Fibroblast of the conjunctiva (primary cell): Measurements from ENCODE around the gene CLSTN2.

Experiments used
- DNase-seq: peaks from one replicate; pipeline ENCODE4 v3.0.0-alpha.2; 2010; ENCODE audit warnings: low read depth

Gene CLSTN2

GRCh38 chr3:140552403-140552802 lies 617.4 kb downstream of the CLSTN2 start:
- no peak for DNase-seq

- no peak for DNase-seq
Observed at GRCh38 chr3:140552898-140553297, 617.9 kb downstream of the CLSTN2 start.

- DNase-seq = no peak
Observed at GRCh38 chr3:140553591-140553990, 618.6 kb downstream of the CLSTN2 start.

- no peak for DNase-seq
Observed at GRCh38 chr3:140555666-140556065, 620.7 kb downstream of the CLSTN2 start.

GRCh38 chr3:140557476-140557875 lies 622.5 kb downstream of the CLSTN2 start:
- DNase-seq = no peak

GRCh38 chr3:140559546-140559945 lies 624.6 kb downstream of the CLSTN2 start:
- no peak for DNase-seq

- DNase-seq = no peak
Observed at GRCh38 chr3:140563206-140563760, 628.3 kb downstream of the CLSTN2 start.

- DNase-seq = no peak
Observed at GRCh38 chr3:140568131-140568530, 633.1 kb downstream of the CLSTN2 start.

GRCh38 chr3:140568842-140569520 lies 634.0 kb downstream of the CLSTN2 start:
- peak; percentile 24 for DNase-seq

- no peak for DNase-seq
Observed at GRCh38 chr3:140570602-140571001, 635.6 kb downstream of the CLSTN2 start.

GRCh38 chr3:140571836-140572235 lies 636.9 kb downstream of the CLSTN2 start:
- no peak for DNase-seq

- no peak for DNase-seq
Observed at GRCh38 chr3:140572334-140572733, 637.3 kb downstream of the CLSTN2 start.

GRCh38 chr3:140573011-140573410 lies 638.0 kb downstream of the CLSTN2 start:
- no peak for DNase-seq

GRCh38 chr3:140574375-140574774 lies 639.4 kb downstream of the CLSTN2 start:
- no peak for DNase-seq

GRCh38 chr3:140576449-140576848 lies 641.5 kb downstream of the CLSTN2 start:
- DNase-seq = no peak

- no peak for DNase-seq
Observed at GRCh38 chr3:140577911-140578310, 642.9 kb downstream of the CLSTN2 start.

- DNase-seq = no peak
Observed at GRCh38 chr3:140579260-140579659, 644.3 kb downstream of the CLSTN2 start.

GRCh38 chr3:140580746-140581145 lies 645.8 kb downstream of the CLSTN2 start:
- DNase-seq = no peak

- DNase-seq = no peak
Observed at GRCh38 chr3:140584549-140584948, 649.6 kb downstream of the CLSTN2 start.

GRCh38 chr3:140585828-140586227 lies 650.8 kb downstream of the CLSTN2 start:
- no peak for DNase-seq

- no peak for DNase-seq
Observed at GRCh38 chr3:140586311-140586710, 651.3 kb downstream of the CLSTN2 start.

GRCh38 chr3:140588558-140588957 lies 653.6 kb downstream of the CLSTN2 start:
- no peak for DNase-seq

GRCh38 chr3:140593766-140594165 lies 658.8 kb downstream of the CLSTN2 start:
- DNase-seq = no peak

GRCh38 chr3:140595295-140595694 lies 660.3 kb downstream of the CLSTN2 start:
- DNase-seq = no peak
